GM21825 (cell line): ENCODE data around the gene DNAH6.
"Not testable (repeated sequence)": the region's sequence is repeated elsewhere in the genome, so short reads cannot be mapped to it uniquely, and the experiment has no call there.

ENCODE experiments used
- ATAC-seq: cut with Tn5 transposase; IDR thresholded peaks from one replicate; pipeline ENCODE4 v1.9.1; 2021; ENCODE audit warnings: mild to moderate bottlenecking, moderate library complexity; ENCODE audit not compliant: unreplicated experiment

The DNAH6 gene

GRCh38 chr2:84498150-84498799 lies 18.0 kb upstream of the DNAH6 start:
- ATAC-seq: no peak

GRCh38 chr2:84511024-84511423 lies 5.3 kb upstream of the DNAH6 start:
- not testable (repeated sequence) for ATAC-seq

GRCh38 chr2:84515788-84516187 lies 510 bp upstream of the DNAH6 start:
- no peak for ATAC-seq

DNA sequence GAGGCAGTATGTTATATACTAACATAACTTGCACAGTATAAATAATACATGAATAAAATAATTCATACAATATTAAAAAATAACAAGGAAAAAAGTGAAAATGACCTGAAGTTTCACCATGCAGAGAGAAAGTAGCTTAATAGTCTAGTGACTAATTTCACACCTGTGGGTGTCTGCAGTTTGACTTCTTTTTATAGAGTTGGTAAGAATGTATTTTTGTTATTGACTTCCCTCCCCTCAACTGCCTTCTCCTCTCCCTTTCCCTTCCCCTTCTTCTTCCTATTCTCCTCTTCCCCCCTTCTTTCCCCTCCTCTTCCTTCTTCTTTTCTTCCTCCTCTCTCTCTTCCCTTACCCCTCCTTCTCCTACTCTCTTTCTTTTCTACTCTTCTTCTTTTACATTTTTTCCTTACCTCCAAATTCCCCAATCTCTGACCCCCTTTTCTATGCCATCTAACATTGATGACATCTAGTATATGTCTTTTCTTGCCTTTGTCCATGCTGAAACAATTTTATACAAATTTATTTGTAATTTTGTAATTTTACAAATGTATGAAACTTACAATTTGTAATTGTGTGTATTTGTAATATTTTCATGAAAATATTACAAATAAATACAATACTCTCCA lies 3.1 kb downstream of the DNAH6 start:
- no peak for ATAC-seq

DNA sequence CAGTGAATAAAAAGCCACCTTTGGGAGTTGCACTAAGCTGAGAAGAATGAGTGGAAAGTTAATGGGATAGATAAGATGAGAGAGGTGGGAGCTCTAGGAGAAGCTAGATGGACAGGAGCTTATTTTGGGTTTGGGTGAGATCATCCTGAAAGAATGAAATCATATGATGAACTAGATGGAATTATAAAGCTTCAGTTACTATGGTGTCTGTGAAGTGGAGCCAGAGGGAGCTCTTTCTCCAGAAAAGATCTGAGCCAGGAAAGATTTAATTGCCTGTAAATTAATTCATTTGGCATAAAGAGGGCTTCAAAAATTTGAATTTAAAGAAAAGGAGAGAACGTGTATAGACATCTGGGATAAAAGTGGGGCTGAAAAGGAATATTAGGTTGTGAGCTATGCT lies 10.3 kb downstream of the DNAH6 start:
- no peak for ATAC-seq

DNA sequence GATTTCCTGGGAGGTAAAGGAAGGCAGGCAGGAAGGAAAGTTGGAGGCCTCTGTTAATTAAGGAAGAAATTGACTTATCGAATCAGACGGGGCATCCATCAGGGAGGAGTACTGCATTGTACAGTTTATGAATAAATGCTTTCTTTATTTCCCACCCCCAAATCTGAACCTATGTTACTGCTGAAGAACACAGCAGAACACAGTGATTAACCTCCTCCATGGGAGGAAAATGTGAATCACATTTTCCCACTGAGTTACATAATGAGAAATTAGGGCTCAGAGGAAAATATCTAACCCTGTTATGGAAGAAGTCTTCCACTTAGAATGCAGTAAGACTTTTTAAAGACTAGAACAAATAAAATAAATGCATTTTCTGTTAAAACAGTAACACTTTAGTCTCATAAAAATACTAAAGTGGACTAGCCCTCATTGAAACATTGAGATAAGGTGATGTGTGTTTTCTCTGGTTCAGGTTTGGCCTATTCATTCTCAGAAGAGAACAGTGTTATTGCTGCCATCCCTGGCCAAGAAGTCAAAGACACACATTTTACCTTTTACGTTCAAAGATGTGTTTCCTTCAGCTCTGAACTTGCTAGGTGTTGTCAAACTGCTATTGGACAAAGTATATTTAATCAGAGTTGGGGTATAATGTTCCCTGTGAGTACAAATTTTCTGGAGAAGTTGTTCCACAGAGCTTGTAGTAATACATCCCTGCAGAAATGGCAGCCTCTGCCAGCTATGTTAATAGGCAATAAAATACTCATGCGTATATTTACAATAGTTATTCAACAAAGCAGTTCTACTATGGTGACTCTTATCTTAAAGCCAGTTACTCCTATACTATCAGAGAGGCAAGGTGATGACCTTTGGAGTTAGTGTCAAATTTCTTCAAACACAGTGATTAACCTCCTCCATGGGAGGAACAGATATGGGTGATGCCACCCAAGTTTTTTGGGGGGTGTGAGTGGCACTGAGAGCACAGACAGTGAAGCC lies 11.1 kb downstream of the DNAH6 start:
- ATAC-seq: no peak

DNA sequence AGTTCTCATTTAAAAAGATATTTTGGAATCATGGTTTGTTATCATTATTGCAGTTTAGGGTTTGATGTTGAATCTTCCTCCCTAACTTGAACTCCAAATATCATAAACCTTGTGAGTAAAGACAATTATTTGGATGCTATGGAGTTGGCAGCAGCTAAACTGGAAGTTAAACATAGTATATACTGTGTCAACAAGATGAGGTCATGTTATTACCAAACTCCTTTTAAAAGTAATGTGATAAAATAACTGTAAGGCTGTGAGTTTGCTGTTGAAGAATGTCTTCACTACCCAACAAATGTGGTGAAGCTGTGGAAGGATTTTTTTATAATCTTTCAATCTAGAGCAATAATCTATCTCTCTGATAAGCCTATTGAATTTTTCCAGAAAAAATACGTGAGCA lies 16.0 kb downstream of the DNAH6 start:
- ATAC-seq: no peak

GRCh38 chr2:84534225-84534624 lies 17.9 kb downstream of the DNAH6 start:
- ATAC-seq: no peak

DNA sequence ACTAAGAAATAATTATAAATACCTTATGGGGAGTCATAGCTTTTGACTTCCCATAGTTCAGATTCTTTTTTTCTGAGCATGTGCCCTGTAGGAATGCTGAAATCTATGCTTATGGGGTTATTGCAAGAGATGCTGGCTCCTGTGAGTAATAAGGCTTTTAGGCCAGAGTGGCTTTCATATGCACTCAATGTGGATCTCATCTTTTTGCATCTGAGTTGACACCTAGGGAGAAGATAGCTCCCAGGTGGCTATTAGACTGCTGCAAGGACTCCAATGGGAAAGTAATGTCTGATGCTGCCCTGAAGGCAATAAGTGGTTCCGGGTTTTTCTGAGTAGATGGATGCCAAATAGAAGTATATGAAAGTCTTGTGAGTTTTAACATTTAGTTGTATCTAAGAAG lies 21.0 kb downstream of the DNAH6 start:
- ATAC-seq: no peak

DNA sequence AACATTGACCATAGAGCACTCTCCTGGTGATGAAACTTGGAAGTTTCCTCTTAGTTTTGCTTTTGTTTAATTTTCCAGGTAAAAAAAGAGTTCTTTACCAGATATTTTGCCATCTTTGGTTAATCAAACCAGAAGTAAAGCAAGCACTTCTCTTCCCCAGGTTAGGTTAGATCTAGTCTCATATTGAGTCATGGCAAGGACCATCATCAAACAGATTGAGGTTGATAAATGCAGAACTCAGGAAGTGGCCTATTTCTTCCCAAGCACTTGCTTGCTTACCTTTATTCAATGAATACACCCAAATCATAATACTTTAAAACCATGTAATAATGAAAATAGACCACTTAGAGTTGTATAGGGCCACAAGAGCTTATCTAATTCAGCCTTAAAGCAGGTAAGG lies 23.4 kb downstream of the DNAH6 start:
- no peak for ATAC-seq

DNA sequence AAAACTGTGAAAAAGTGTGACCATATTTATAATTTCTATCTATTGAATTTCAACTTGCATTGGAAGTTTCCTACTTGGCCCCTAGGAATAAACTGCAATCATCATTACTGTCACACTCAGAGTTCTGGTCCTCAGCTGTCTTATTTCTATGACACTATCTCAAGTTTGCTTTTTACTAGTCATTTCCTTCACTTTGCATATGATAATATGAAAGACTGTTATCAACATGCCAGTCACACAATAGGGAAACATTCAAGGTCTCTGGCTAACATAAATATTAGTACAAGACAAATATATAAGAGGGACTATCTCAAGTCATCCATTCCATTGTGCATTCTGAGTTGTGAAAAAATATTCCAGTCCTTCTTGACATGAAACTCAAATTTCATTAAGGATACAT lies 28.7 kb downstream of the DNAH6 start:
- ATAC-seq: no peak

- ATAC-seq: no peak
Measured at GRCh38 chr2:84546551-84546950, 30.3 kb downstream of the DNAH6 start.

GRCh38 chr2:84548303-84548702 lies 32.0 kb downstream of the DNAH6 start:
- no peak for ATAC-seq

DNA sequence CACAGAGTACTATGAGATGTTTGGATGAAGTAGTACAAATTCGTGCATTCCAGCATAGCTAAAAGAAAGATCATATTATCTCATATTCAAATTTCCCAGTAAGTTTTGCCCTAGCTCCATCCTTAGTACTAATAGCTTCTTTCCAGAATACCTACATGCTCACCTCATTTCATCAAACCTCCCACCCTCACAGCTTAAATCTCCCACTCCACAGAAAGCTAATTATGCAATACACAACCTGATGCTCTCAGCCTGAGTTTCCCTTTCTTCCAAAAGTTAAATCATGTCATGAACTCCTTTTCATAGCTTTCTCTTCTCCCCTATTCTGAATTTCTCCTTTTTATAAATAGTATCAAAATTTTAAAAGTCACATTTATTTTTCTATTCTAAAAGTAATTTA lies 34.6 kb downstream of the DNAH6 start:
- ATAC-seq: no peak

GRCh38 chr2:84551526-84551925 lies 35.2 kb downstream of the DNAH6 start:
- not testable (repeated sequence) for ATAC-seq

DNA sequence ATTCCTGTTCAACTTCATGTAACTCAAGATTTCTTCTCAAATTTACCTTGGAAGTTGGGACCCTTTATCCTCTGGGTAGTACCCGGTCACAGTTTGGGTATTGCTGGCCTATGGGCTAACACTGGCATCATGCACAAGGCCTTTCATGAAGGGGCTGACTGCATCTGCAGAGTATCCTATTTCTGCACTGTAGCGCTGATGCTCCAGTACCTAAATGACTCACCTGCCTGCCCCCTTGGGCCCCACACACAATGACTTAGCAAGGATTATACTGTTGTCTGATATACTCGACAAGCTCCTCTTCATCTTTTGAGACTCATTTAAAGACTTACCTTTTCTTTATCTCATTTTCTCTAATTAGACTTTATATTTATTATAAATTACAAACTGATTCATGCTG lies 39.9 kb downstream of the DNAH6 start:
- no peak for ATAC-seq

DNA sequence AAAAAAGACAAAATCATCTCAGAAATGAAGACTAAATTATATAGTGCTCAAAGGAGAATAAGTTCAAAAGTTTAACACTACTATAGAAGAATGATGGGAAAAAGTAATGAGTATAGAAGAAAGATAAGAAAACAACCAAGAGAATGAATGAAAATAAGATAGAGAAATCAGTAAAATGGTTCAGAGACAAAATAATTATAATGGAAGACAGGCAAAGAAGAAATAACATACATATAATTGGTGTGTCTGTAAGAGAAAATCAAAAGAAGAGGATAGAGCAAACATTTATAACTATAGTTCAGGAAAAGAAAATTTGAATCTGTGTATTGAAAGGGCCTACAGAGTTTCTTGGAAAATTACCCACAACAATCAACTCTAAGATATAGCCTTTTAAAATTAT lies 43.5 kb downstream of the DNAH6 start:
- ATAC-seq: no peak

DNA sequence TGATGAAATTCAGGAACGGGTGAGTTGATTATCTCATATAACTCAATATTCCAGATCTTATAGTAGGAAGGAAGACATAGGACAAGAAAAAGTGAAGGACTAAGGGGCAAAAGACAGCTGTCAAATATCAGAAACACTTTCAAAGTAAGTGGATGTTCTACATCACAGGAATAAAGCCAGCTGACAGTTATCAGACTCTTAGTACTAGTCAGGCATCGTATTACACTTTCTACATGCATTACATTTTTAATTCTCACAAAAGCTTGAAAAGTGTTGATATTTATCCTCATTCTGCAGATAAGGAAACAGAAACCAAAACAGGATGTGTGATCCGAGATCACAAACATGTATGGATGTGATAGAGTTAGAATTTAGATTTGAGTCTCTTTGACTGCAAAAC lies 63.4 kb downstream of the DNAH6 start:
- no peak for ATAC-seq

DNA sequence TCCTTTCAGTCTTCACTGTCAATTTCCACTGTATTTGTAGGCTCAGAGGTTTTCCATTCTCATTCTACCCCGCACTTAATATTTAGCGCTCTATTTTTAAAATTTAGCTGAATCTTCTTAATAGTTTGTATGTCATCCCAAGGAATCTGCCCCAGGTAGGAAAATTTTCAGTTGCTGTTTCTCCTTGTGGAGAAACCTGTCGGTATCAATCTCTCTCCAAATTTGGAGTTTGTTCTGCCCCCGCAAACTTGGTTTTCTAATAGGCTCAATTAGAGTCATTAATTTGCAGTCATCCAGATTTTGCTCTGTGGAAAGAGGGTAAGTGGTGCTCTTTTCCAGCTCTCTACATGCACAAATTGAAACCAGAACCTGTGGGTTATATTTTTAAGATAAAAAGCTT lies 87.6 kb downstream of the DNAH6 start:
- no peak for ATAC-seq

- no peak for ATAC-seq
Measured at GRCh38 chr2:84613082-84613481, 96.8 kb downstream of the DNAH6 start.

- no peak for ATAC-seq
Measured at GRCh38 chr2:84619794-84620371, 103.6 kb downstream of the DNAH6 start.
